GM18867 (cell line): ENCODE measurements around the gene SKIC8.

Source experiments
- ATAC-seq: cut with Tn5 transposase; IDR thresholded peaks from one replicate; pipeline ENCODE4 v1.9.1; 2021; ENCODE audit warnings: mild to moderate bottlenecking, moderate library complexity; ENCODE audit not compliant: unreplicated experiment

Gene SKIC8

DNA sequence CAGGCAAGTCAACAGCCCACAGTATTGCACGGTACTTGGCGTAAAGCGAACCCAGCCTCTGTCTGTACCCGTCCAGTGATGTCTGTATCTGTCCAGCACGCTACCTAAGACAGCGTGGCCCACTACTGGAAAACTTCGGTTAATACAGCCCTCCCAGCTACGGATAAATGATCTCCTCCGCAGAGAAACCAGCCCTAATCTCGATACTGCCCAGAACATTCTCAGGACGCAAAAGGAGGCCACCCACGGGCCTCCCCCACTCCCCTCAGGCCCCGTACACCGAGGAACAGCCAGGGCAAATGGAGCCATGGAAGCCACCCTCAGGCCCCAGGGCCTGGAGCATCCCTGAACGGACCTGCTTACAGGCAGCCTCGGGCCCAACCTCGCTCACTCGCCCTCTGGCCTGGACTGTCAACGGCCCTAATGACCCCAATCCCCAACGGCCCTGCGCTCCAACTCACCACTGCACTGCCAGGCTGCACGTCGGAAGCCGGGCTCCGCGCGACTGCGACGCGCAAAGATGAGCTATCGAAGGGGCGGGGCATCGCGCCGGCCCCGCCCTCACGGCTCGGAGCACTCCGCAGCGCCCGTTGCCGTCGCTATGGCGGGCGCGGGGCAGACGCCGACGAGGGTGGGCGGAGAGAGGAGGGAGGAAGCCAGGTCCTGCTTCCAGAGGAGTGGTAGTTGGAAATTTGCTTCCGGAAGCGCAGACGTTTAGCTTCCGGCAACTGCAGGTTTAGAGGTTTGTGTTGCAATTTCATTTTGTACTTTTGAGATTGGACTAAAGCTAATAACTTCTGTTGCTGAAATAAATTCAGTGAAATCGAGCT lies at the start of gene SKIC8:
SKIC8 (minus strand) TSS at position 509 of the 830 bp plus-strand sequence. CDS start 3,923 bp downstream, outside the sequence.
- peak; percentile 86 for ATAC-seq

DNA sequence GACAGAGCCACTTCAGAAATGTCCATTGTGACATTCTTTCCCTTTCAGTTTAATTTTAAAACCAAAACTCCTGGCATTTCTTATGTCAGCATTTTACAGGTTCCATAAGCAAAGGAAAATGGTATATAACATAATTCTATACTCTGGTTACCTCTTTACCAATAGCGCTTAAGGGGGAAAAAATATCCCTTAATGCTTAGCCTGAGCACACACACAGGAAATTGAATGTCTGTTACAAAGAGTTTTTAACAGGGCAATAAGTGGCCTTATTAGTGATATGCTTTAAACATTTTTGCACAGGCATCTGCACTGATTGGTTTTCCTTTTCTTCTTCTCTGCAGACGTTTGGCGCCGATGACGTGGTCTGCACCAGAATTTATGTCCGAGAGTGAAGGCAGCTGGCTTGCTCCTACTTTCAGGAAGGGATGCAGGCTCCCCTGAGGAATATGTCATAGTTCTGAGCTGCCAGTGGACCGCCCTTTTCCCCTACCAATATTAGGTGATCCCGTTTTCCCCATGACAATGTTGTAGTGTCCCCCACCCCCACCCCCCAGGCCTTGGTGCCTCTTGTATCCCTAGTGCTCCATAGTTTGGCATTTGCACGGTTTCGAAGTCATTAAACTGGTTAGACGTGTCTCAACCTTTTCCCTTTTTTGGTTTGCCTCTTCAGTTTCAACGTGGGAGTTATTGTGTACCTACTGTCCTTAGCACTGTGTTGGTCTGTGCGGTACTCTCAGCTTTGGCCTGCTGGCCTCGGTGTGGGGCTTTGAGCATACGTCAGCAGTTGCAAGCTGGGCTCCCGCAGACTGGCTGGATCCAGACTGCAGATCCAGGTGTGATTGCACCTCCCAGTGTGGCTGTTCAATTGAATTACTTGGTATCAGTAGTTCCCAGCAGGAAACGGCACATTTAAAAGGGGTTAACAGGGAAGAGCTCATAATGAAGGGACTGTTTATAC lies 48.5 kb upstream of the SKIC8 start:
- no peak for ATAC-seq

DNA sequence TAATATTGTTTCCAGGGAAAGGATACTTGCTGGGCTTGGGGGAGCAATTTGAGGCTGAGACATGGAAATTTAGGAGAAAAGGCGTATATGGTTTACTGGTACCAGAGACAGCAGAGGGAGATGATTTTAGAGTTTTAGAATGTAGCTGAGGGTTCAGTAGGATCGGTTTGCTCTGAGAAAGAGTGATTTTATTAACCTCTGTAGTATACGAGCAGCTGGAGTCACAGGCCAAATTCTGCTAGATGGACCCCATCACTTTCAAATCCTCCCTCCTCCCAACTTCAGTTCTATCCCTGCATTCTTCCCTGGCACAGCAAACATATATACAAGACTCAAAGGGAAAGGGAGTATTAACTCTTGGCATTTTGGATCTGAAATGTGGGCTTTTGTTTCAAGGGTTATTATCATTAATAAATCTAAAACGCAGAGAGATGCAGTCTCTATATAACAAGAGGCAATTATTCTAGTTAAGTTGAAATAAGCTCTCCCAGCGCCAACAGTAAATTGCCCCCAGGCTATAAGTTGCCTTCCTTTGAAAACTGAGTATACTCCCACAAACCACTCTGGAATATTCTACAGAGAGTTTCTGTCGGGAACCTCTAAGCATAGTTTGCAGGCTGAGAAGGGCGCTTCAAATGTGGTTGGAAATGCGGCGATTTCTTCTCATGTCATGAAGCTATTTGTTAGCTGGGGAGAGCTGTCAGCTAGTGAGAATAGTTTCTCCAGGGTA lies 46.2 kb upstream of the SKIC8 start:
- no peak for ATAC-seq

DNA sequence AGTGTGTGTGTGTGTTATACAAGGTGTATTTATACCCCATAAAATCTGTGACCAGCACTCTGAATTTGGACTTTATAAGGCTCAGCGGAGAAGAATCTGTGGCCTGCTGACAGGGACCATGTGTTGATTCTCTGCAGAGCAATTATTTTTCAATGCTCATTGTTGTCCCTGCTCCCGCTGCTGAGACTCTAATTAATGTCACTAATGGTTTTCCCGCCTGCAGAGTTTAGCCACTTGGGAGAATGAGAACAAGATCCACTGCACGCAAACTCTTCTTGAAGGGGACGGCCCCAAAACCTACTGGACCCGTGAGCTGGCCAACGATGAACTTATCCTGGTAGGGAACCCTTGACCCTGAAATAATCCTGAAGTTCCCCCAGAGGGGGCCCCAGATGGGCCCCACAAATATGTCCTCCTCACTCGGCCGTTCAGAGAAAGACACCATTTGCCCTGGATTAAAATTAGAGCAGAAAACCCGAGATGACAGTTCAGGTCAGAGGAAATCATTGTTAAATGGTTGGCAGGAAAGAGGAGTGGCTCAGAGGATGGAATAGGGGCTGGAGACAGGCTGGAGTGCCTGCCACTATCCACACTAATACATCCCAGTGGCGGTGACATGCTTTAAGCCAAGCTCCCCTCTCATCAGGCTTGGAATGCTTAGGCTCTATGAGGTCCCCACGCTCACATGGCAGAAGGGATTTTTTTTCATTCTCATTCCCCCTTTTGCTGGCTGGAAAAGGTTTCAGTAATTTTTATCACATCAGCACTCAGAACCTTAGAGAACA lies 44.1 kb upstream of the SKIC8 start:
- no peak for ATAC-seq

DNA sequence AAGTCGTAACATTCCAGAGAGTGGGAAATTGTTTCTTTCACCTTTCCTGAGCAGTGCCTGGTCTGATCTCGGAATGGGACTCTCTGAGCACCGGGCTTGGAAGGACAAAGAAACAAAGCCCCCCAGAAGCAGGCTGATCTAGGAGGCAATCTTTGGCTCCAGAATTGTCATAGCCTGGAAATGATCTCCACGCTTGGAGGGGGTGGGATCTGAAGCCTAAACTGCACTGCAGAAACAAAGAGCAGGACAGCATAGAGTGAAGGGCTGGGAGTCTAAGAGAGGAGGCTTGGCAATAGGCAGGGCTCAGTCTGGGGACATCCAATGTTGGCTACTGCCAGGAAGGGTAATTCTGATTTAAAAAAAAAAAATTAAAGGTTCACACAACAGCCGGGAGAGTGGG lies 42.6 kb upstream of the SKIC8 start:
- no peak for ATAC-seq

DNA sequence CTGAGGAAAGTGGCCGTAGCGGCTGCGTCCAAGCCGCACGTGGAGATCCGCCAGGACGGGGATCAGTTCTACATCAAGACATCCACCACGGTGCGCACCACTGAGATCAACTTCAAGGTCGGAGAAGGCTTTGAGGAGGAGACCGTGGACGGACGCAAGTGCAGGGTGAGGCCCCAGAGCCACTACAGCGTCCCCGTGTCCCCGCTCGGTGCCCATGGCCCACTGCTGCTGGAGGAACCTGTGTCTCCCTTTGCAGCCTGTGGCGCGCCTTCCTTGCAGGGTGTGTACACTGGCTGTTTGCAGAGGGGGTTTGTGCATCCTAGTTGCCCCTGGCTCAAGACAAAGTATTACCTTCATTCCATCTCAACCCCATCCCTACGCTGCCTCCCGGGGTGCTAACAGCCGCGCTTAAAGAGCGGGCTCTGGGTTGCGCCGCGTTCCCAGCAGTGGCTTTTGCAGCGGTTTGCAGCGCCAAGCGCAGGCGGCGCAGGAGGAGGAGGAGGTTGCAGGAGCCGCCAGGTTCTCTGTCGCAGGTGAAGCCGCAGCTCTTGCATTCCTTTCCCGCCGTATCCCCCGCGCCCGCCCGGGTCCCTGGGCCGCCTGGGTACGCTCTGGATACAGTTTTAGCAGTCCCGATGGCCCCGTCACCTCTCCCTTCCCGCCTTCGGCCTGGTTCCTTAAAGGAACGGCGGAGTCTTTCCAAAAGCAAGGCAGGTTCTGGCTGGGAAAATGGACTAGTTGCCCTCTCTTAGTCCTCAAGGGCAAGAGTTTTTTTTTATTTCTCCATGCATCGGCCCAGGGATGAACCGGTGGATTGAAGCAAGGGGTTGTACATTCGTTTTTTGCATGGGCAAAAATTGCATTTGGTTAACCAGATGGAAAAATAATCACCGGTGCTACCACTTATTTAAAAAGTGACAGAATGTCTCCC lies 41.9 kb upstream of the SKIC8 start:
- no peak for ATAC-seq

DNA sequence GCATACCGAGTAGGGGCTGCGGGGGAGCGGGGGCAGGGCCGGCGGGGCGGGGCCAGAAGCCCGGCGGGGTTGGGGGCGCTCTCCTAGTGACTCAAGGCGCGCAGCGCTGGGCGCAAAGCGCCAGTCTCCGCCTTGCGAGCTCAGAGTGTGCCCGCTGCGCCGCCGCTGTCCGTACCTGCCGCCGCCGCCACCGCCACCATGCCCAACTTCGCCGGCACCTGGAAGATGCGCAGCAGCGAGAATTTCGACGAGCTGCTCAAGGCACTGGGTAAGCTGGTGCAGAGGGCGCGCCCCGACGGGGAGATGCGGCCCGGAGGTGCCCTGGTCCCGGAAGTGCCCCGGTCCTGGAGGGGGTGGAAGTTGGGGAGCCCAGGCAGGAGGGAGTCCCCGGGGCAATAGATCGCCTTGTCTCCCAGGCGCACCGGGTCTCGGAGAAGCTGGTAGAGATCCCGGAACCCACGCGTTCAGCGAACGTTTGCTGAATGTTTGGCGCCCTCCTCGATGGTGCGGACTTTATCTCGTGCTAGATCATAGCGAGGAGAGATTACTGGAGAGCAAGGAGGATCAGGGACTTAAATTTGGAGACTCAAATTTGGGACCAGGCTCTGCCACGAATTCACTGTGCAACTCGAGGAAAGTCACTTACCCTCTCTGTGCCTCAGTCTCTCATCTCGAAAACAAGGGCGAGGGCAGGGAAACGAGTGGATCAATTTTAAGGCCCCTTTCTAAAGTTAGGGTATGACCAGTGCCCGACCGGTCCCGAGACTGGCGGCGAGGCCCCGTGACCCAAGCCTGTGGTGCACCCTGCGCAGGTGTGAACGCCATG lies 41.0 kb upstream of the SKIC8 start, which contains the start of gene CRABP1:
CRABP1 (plus strand) TSS at position 123 of the 826 bp plus-strand sequence; CDS start at position 199, 76 bp downstream.
- no peak for ATAC-seq

DNA sequence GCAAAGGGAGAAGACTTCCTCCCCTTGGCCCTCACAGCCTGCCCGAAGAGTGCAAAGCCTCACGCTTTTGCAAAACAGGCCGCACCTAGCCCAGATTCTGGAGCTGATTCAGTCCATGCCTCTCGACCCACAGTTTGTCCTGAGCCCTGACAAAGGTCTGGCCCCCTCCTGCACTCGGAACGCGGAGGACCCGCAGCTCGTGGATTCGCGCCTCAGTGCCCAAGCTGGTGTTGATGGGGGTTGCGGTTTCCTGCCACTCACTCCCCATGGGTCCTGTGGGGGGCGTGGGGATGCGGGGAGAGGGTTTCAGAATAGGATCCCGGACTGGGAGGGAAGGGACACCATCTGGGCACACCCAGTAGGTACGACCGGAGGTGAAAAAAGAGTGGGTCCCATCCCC lies 40.1 kb upstream of the SKIC8 start:
- ATAC-seq = no peak

DNA sequence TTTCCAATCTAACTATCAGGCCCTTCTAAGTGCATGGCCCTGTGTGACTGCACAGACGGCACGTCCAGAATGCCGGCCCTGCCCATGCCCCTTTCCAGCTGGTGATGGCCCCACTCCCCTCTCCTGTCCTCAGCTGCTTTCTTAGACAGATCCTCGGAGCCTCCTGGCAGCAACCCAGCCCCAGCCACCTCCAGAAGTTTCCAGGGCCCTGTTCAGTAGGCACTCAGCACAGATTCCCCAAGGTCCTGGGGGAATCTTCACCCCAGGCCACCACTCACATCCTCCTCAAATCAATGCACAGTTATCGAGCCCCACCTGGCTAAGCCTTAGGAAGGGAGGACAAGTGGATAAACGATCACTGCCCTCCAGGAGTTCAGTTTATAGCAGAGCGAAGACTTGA lies 39.4 kb upstream of the SKIC8 start:
- no peak for ATAC-seq

DNA sequence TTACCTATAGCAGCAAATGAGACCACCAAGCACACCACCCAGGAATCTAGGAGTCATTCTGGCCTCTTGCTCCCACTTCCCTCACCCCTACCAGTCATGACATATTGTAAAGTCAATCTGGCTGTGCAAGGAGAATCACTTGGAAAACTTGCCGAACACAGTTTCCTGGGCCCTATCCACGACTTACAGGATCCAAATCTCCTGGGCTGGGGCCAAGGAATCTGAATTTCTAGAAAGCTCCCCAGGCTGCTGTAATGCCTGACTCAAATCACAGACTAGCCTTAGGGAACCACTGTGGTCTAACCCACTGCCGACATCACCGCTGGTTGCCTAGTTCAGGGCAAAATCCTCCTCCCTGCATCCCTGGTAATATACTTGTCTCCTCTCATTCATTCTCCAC lies 36.6 kb upstream of the SKIC8 start:
- no peak for ATAC-seq

DNA sequence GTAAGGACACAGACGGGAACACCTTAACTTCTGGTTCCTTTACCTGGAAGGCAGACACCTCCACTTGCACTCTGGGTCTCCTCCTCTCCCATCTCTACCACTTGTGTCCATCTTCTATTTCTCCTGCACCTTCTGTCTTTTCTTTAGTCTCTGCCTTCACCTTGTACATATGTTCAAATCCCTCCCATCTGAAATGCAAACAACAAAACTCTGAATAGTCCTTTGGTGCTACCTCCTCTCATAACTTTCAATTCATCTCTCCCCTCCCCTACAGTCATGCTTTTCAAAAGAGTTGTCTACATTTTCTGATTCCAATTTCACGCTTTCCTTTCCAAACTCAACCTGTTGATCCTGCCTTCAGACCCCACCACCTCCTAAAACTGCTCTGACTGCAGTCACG lies 35.4 kb upstream of the SKIC8 start:
- no peak for ATAC-seq

DNA sequence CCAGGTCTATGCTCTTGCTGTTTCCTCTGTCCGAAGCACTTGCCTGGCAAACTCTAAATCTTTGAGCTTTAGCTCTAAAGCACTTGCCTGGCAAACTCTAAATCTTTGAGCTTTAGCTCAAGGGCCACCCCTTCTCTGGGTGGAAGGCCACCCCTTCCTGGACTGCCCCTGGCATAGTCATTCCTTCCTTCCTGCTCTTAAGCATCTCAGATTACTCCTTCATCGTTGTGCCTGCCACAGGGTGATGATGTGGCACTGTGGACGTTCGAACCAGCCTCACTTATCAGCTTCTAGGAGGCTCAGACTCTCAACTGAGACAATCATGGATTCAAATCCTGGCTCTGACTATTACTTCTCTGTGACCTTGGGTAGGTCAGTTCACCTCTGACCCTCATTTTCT lies 30.2 kb upstream of the SKIC8 start:
- no peak for ATAC-seq

DNA sequence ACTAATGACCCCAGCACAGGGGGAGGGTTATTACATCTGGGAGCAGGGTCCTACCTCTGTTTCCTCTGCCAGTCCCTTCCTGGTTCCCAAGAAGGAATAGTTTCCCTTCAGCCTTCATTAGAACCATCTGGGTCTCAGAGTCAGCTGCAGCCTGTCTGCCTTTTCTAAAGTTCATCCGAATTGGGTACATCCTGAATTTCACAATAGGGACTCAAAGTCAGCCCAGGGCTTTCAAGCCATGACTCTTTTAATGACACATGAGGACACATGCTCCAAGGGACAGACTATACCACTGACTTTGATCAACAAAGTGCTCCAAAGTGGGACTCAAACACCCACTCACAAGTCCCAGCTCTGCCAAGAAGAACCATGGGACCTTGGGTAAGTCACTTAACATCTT lies 28.1 kb upstream of the SKIC8 start:
- no peak for ATAC-seq

DNA sequence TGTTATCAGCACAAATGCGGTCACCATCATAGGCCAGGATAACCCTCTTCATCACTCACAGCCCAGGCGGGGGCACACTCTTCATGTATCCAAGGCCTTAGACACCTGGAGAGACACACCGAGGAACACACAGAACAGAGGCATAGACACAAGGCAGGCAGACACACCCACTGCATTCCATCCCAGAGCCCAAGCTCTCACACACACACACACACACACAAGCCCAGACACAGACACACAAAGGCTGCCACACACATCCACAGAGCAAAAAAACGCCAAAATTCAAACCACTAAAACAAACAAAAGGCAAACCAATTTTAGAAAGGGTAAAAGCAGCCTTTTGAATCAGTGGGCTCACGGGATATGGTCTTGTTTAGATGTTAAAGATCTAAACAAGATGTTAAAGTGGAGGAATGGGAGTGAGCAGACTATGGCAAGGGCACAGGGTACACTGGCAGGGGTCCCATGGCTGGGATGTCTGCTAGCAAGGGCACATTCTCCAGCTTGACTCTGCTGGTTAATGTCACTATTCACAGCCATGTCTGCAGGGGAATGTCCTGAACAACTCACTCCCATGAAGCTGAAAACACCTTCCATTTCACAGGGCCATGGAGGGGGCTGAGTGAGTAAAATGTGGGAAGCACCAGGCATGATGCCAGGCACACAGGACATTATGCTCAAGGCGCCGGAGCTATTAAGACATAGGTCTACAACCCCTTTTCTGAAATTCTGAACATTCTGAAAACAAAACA lies 25.9 kb upstream of the SKIC8 start:
- no peak for ATAC-seq

DNA sequence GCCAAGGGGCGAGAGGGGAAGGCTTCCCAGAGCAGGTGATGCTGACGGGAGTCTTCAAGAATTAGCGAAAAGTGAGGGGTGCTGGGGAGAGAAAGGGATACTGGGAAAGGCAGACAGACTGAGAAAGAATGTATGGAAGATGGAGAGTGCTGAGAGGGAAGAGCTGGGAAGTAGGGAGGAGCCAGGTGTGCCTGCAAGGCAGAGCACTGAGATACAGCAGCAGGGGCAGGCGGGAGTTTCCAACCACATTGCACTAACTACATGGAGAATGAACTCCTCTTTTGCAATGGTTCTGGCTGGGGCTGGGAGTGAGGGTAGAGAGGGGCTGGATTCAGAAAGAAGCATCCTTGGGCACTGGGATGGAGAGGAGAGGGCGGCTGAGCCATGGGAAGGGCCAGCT lies 24.7 kb upstream of the SKIC8 start:
- ATAC-seq = no peak

DNA sequence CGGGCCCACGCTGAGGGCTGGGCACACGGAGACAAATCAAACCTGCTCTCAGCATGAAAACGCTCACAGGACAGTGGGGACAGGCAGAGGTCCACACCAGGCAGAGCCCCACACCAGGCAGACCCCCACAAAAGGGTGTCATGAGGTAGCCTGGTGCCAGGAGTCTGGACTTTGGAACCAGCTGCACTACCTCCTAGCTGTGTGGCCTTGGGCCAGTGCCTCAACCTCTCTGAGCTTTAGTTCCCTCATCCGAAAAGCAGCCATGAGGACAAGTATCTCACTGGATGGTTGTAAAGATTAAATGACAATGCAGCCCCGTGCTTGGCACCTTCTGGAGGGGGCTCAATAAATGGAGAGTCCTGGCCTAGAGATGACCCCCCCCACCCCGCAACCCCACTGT lies 24.3 kb upstream of the SKIC8 start:
- ATAC-seq = no peak

DNA sequence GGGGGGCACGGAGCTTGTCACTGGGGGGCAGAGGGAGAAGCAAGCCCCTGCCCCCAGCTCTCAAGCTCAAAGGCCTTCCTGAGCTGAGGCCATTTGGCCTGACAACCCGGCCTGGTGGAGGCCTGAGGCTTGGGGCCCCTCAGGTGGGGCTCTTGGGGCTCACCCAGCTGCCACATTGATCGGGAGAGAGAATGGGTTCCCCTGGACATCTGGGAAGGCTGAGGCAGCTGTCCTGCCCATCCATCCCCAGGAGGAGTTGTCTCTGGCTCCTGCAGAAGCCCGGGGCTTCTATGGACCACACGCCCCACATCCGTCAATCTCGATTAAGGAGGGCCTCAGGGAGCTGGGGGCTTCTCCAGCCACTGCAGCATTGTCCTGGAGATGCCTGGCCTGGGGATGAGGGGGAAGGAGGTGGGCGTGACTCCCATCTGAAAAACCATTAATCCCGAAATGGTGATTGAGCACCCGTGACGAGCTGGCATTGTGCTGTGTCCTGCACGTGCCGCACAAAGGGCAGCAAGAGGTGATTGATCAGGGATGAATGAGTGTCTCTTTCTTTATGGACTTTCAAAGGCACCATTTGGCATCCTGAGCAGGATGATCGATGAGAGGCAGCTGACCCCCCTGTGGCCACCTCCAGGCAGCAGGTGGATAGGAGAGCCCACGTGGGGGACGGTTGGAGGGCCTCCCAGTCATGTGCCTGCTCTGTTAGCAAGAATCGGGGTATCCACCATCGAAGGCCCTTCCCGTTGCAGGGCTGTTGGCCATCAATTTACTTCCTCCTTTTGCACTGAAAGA lies 23.5 kb upstream of the SKIC8 start:
- no peak for ATAC-seq
